SK-N-SH (cell line): ENCODE data around the gene DKC1. TPM values are rescaled to one million over a fixed set of nuclear protein-coding genes. Genes with fewer than 3 reads are reported as not detected.

ENCODE experiments used
- CTCF ChIA-PET: fragments of 300-600, 350-600 bp; formaldehyde crosslinking; extraction: SDS; loops from one replicate; lab custom pipeline; 2021; lab: Yijun Ruan, JAX
- POLR2A ChIA-PET: fragments of 350-600 bp; sonication (Branson Sonifier 250); formaldehyde crosslinking; extraction: SDS; loops from one replicate; lab custom pipeline; 2020; ENCODE audit warnings: antibody characterized with exemption, inconsistent platforms; lab: Yijun Ruan, JAX
- DNase-seq: peaks from one replicate; pipeline ENCODE4 v3.0.0; 2012
- H2AFZ ChIP-seq: fragments of 200-600 bp; sonication (generic); 2 replicates; pipeline ENCODE4 v1.8.1; 2016; ENCODE audit warnings: antibody characterized with exemption, mild to moderate bottlenecking, low read depth
- H3F3A ChIP-seq: fragments of 200-600 bp; sonication (generic); replicated peaks from 2 replicates; pipeline ENCODE3; 2016; ENCODE audit warnings: antibody characterized with exemption, mild to moderate bottlenecking; ENCODE audit not compliant: insufficient read depth
- H3K27ac ChIP-seq, 2 experiments: fragments of 200-500 bp in 1 of 2; fragments of 200-600 bp in 1 of 2; sonication (Bioruptor generic) in 1 of 2; sonication (generic), shearing (Covaris generic) in 1 of 2; 2 replicates each; pipeline versions ENCODE4 v1.5.1 to v1.6.1; 2014 to 2016; ENCODE audit warnings: low read depth in 2 of 2, inconsistent platforms in 1 of 2, low read length in 1 of 2, mild to moderate bottlenecking in 1 of 2, mixed read lengths in 1 of 2
- H3K27me3 ChIP-seq: fragments of 200-600 bp; sonication (generic), shearing (Covaris generic); 2 replicates; pipeline ENCODE4 v1.6.1; 2016; ENCODE audit warnings: mixed run types; ENCODE audit not compliant: insufficient read depth
- H3K36me3 ChIP-seq, 2 experiments: fragments of 200-500 bp in 1 of 2; fragments of 200-600 bp in 1 of 2; sonication (Bioruptor generic) in 1 of 2; sonication (generic) in 1 of 2; replicated peaks in 1 of 2; 2 replicates each; pipeline versions ENCODE3 to v1.5.1; 2014 to 2016; ENCODE audit warnings: low read length in 1 of 2, mild to moderate bottlenecking in 1 of 2; ENCODE audit not compliant: insufficient read depth in 2 of 2, control insufficient read depth in 1 of 2
- H3K4me1 ChIP-seq, 2 experiments: fragments of 200-500 bp in 1 of 2; fragments of 200-600 bp in 1 of 2; sonication (Bioruptor generic) in 1 of 2; sonication (generic), shearing (Covaris generic) in 1 of 2; 2 replicates each; pipeline versions ENCODE4 v1.5.1 to v1.6.1; 2014 to 2016; ENCODE audit warnings: low read depth in 1 of 2, low read length in 1 of 2, mixed run types in 1 of 2; ENCODE audit not compliant: insufficient read depth in 2 of 2, control insufficient read depth in 1 of 2
- H3K4me2 ChIP-seq: fragments of 200-600 bp; sonication (generic), shearing (Covaris generic); 2 replicates; pipeline ENCODE4 v1.6.1; 2017; ENCODE audit warnings: mixed run types
- H3K4me3 ChIP-seq, 2 experiments: fragments of 200-500 bp in 1 of 2; fragments of 200-600 bp in 1 of 2; sonication (Bioruptor generic) in 1 of 2; sonication (generic), shearing (Covaris generic) in 1 of 2; 2 replicates each; pipeline versions ENCODE4 v1.5.1 to v1.8.1; 2014 to 2016; ENCODE audit warnings: low read depth in 2 of 2, inconsistent platforms in 1 of 2, low read length in 1 of 2, mild to moderate bottlenecking in 1 of 2, mixed read lengths in 1 of 2, moderate library complexity in 1 of 2
- H3K79me2 ChIP-seq: fragments of 200-600 bp; sonication (generic); 2 replicates; pipeline ENCODE4 v1.8.1; 2017; ENCODE audit warnings: mild to moderate bottlenecking; ENCODE audit not compliant: insufficient read depth
- H3K9ac ChIP-seq: fragments of 200-600 bp; sonication (generic); 2 replicates; pipeline ENCODE4 v1.6.1; 2017; ENCODE audit warnings: mixed run types
- H3K9me2 ChIP-seq: fragments of 200-600 bp; sonication (generic); 2 replicates; pipeline ENCODE4 v1.6.1; 2017; ENCODE audit warnings: mixed run types
- H3K9me3 ChIP-seq: fragments of 200-600 bp; sonication (generic); 2 replicates; pipeline ENCODE4 v1.6.1; 2017; ENCODE audit warnings: mixed run types, mild to moderate bottlenecking, moderate library complexity
- H4K20me1 ChIP-seq: fragments of 200-600 bp; sonication (generic); 2 replicates; pipeline ENCODE4 v1.6.1; 2017; ENCODE audit warnings: mild to moderate bottlenecking, mixed run types; ENCODE audit not compliant: insufficient read depth
- CHD2 ChIP-seq: fragments of 150-350 bp; IDR thresholded peaks from 2 replicates; pipeline ENCODE4 v1.6.1; 2018; ENCODE audit warnings: low read length; ENCODE audit not compliant: partially characterized antibody
- CTCF ChIP-seq: fragments of 200-600 bp; sonication (generic); IDR thresholded peaks from 2 replicates; pipeline ENCODE4 v1.6.1; 2017; ENCODE audit warnings: antibody characterized with exemption, mild to moderate bottlenecking, moderate library complexity
- EZH2phosphoT487 ChIP-seq: fragments of 200-600 bp; sonication (generic); IDR thresholded peaks from 2 replicates; pipeline ENCODE4 v1.6.1; 2017; ENCODE audit warnings: low read depth, mixed run types, mild to moderate bottlenecking, antibody characterized with exemption, moderate library complexity, borderline replicate concordance
- FOXJ3 ChIP-seq: sonication (generic); formaldehyde crosslinking; IDR thresholded peaks from 2 replicates; pipeline ENCODE4 v1.5.1; 2020; ENCODE audit warnings: mild to moderate bottlenecking, missing genetic modification reagents
- NFIC ChIP-seq: IDR thresholded peaks from 2 replicates; pipeline ENCODE4 v1.4.0; 2012; ENCODE audit warnings: borderline replicate concordance
- RAD21 ChIP-seq: IDR thresholded peaks from 2 replicates; pipeline ENCODE4 v1.6.1; 2012; ENCODE audit warnings: mild to moderate bottlenecking, low read length
- SIN3A ChIP-seq: IDR thresholded peaks from 2 replicates; pipeline ENCODE4 v1.6.1; 2012; ENCODE audit warnings: low read depth, mild to moderate bottlenecking, low read length, moderate library complexity, borderline replicate concordance
- USF1 ChIP-seq: IDR thresholded peaks from 2 replicates; pipeline ENCODE4 v1.4.0; 2012; ENCODE audit warnings: low read depth, borderline replicate concordance
- USF2 ChIP-seq: fragments of 150-350 bp; IDR thresholded peaks from 2 replicates; pipeline ENCODE4 v1.6.1; 2017; ENCODE audit warnings: antibody characterized with exemption, low read length, low read depth, borderline replicate concordance
- ZBTB33 ChIP-seq: IDR thresholded peaks from 2 replicates; pipeline ENCODE4 v1.4.0; 2012; ENCODE audit warnings: low read depth, borderline replicate concordance
- WGBS: methylation state at CpG from one replicate; pipeline ENCODE4 v1.1.6; 2017; ENCODE audit warnings: low lambda C conversion rate; 5-methylcytosine and 5-hydroxymethylcytosine counted together
- polyA plus RNA-seq, 3 experiments: library from polyadenylated mRNA; depleted of rRNA; stranded (reverse); fragments of >200 nt; gene quantifications; 2 replicates each; pipeline ENCODE4 v1.2.3, GENCODE V29; 2012

The DKC1 gene
- polyA plus RNA-seq, 1 of the 3 experiments (the other 2 are of a cell fraction), result 53.0 TPM

- TF ChIP-seq EZH2phosphoT487 (no peak), NFIC (no peak), RAD21 (no peak), CHD2 (no peak)
These were observed 58.9 kb downstream of the DKC1 start (continued) for GRCh38 chrX:154821523-154821922.

- Histone ChIP-seq H3K9me3 (no peaks in the 10 kb centered on the region; the same call in 1 of the 2 replicates), H3K27me3 (no peaks in the 10 kb centered on the region; the same call in 1 of the 2 replicates), H4K20me1 (no peaks in the 10 kb centered on the region), H3K79me2 (no peaks in the 10 kb centered on the region), H3K4me3 (no peak overlapping the region), H3F3A (no peaks in the 10 kb centered on the region), H2AFZ (no peak overlapping the region), H3K9me2 (no peaks in the 10 kb centered on the region), H3K4me2 (no peak overlapping the region), H3K36me3 (no peaks in the 10 kb centered on the region), H3K4me1 (no peaks in the 10 kb centered on the region), H3K9ac (no peak overlapping the region), H3K27ac (no peak overlapping the region)
- 30% methylated on average over 3 of the region's 3 CpGs for WGBS
- ChIA-PET CTCF (interaction anchor here (0.6 kb wide), 1 partner anchor 10 kb away, joined by 3 read pairs; no protein-coding TSS in a partner anchor), POLR2A (no interaction called here)
- no peak for DNase-seq
- TF ChIP-seq FOXJ3 (CRISPR knock-in tag), result no peak
- no peak for TF ChIP-seq CHD2
- no peak for TF ChIP-seq USF1
- no peak for TF ChIP-seq CTCF
- TF ChIP-seq ZBTB33, result no peak
- TF ChIP-seq SIN3A, result no peak
- TF ChIP-seq USF2, result no peak
These were observed 59.4 kb downstream of the DKC1 start for GRCh38 chrX:154822029-154822428.
